GM19023 (cell line): ENCODE data around the gene RGS5.
"Not testable (repeated sequence)": the region's sequence is repeated elsewhere in the genome, so short reads cannot be mapped to it uniquely, and the experiment has no call there.

Source experiments
- ATAC-seq: cut with Tn5 transposase; IDR thresholded peaks from one replicate; pipeline ENCODE4 v1.9.1; 2021; ENCODE audit warnings: mild to moderate bottlenecking, moderate library complexity; ENCODE audit not compliant: unreplicated experiment

The RGS5 gene, protein sequence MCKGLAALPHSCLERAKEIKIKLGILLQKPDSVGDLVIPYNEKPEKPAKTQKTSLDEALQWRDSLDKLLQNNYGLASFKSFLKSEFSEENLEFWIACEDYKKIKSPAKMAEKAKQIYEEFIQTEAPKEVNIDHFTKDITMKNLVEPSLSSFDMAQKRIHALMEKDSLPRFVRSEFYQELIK

DNA sequence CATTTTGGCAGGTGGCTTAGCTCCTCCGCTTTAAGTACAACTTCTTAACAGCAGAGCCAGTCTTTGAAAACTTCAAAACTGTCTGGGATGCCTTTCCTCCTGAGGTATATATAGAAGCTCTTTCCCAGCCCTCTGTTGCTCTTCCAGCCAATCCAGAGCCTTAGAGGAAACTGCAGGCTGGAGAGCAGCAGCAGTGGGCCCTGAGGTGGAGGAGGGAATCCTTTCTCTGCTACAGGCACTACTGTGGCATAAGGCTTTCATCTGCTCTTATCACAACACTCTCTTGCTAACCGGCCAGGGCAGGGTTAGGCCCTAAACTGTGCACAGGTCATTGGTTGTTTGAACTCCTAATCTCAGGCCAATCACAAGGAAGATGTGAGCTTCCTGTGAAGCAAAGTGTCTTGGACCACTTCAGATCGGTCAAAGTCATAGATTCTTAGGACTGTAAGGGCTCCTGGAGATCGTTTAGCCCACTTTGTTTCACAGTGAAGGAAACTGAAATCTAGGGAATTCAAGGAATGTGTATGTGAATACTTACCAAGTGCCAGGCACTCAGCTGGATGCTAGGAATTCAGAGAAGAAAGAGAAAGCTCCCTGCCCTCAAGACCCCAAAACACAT lies at the start of gene RGS5:
RGS5 (minus strand) TSS at position 84 of the 619 bp plus-strand sequence; CDS start at position 3, 81 bp downstream.
- no peak for ATAC-seq

DNA sequence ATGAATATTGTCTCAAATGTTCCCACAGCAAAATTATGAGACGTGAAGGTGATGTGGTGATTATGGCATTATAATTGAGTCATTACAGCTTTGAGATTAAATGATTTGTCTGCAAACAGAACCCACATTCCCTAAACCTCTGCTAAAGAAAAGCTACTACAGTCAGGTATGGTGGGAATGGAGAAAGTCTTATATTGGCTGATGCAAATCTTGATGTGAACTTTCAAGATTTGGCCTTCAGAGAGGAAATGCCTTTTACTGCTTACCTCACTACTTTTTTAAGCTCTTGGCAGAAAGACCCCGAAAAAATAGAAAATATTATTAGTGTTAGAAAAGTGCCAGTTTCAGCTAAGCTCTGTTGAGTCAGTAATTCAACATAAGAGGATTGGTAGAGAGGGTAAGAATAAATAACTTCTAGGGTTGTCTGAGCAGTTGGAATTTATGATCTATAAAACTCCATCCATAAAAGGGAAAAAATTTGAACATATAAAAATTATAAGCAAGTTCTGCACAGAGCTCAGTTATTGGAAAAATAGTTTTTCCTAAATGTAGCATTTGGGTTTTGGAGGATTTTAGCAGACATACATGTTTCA lies 47.8 kb upstream of the RGS5 start:
- no peak for ATAC-seq

DNA sequence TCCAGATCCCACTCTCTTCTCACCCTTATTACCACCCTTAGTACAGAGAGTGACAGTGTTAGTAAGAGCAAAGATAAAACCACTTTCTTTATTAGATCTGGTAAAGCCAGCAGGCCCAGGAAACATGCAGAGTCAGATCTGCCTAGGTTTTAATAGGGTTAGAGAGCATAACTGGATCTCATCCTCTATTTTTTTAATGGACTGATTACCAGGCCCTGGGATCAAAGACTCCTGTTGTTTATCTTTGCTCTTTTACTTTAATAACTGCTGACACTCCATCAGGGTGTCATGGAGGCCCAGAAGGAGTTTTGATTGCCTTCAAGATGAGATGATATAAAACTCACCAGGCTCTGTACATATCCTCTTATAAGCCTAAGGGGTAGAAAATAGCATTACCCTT lies 45.3 kb upstream of the RGS5 start:
- ATAC-seq: no peak

DNA sequence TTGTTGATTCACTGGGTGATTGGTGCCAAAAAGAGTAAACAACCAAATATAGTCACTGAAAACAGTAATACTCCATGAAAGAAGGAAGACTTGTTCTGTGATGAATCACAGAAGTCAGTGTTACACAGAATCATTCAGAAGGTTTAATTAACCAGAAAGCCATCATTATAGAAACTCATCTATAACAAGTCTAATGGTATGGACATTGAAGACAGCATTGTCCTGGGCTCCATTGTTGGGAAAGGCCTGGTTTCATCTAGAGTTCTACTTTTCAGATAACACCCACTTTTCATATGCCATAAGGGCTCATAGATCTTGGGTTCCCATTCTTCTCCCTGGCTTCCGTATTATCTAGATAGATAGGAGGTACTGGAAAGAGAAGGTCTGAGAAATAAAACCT lies 41.9 kb upstream of the RGS5 start:
- not testable (repeated sequence) for ATAC-seq

DNA sequence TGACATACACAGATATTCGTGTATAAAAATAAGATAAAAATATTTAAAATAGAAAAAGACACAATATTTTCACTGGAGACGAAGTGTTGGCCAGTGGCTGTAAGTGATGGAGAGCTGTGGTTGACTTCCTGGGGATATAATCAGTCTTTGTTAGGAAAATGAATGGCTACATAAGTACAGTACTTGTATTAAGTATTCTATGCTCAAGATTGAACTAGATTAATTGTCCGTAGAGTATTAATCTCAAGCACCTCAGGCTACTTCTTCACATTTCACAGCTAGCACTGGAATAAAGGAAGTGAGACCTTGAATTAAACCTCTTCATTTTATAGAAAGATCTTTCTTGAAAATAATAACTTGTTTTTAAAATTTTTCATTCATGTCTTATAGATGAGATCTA lies 39.0 kb upstream of the RGS5 start:
- ATAC-seq: no peak

DNA sequence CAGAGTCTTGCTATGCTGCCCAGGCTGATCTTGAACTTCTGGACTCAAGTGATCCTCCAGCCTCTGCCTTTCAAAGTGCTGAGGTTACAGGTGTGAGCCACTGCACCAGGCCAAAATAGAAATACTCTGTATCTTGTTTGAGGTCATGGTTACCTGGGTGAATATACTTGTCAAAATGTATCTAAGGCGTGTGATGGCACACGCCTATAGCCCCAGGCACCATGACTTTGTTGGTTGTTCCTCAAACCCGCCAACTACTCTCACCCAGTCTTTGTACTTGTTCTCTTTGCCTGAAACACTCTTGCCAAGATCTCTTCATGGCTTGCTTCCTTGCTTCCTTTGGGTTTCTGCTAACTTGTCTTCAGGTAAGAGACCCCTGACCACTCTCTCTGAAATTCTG lies 38.0 kb upstream of the RGS5 start:
- ATAC-seq: no peak

DNA sequence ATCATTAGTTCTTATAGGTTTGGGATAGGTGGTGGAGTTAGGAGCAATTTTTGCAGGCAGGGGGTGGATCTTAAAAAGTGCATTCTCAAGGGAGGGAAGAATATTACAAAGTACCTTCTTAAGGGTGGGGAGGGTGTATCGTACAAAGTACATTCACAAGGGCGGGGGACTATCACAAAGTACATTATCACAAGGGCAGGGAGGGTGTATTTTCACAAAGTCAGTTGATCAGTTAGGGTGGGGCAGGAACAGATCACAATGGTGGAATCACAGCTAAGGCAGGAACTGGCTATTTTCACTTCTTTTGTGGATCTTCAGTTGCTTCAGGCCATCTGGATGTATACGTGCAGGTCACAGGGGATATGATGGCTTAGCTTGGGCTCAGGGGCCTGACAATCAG lies 30.9 kb upstream of the RGS5 start:
- ATAC-seq: not testable (repeated sequence)

DNA sequence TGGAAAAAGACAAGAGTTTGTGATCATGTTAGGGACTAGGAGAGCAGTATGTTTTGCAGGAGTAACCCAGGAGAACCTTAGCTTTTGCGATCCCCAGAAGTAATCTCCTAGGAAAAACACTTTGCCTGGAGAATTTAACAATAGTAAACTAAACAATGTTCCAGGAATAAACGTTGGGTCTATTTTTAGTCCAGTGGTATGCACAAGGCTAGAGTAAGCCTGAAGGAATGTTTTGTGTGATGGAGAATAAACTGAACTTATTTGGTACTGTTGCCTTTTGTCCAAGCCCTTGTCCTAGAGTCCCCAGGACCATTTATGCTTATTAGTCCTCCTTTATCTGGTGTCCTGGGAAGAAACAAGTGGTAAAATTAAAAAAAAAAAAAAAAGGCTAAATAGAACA lies 28.7 kb upstream of the RGS5 start:
- no peak for ATAC-seq

DNA sequence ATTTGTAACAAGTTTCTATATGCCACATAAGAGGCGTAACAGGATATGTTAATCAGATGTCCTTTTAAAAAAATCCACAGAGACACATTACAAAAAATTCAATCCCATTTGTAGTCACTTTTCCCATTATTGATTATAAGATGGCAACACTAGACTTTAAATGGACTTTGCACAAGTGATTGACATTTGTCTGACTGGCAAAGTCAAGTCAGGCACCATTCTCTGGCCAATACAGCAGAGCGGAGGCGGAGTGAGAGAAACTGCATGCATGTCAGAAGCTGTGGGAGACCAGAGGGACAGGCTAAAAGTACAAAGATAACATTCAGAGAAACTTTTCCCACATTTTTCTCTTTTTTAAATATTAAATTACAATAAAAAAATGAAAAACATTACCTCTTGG lies 28.1 kb upstream of the RGS5 start:
- ATAC-seq: no peak

DNA sequence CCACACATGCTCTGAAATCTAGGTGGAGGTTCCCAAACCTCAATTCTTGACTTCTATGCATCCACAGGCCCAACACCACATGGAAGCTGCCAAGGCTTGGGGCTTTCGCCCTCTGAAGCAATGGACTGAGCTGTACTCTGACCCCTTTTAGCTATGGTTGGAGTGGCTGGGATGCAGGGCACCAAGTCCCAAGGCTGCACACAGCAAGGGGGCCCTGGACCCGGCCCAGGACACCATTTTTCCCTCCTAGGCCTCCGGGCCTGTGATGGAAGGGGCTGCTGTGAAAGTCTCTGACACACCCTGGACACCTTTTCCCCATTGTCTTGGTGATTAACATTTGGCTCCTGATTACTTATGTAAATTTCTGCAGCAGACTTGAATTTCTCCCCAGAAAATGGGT lies 25.6 kb upstream of the RGS5 start:
- not testable (repeated sequence) for ATAC-seq

DNA sequence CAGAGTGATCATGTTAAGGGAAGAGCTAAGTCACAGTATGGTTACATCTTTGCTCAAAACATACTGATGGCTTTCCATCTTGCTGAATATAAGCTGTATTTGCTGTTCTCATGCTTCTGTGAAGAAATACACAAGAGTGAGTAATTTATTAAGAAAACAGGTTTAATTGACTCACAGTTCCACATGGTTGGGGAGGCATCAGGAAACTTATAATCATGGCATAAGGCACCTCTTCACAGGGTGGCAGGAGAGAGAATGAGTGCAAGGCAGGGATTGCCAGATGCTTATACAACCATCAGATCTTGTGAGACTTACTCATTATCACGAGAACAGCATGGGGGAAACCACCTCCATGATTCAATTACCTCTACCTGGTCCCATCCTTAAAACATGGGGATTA lies 24.4 kb upstream of the RGS5 start:
- ATAC-seq: no peak

DNA sequence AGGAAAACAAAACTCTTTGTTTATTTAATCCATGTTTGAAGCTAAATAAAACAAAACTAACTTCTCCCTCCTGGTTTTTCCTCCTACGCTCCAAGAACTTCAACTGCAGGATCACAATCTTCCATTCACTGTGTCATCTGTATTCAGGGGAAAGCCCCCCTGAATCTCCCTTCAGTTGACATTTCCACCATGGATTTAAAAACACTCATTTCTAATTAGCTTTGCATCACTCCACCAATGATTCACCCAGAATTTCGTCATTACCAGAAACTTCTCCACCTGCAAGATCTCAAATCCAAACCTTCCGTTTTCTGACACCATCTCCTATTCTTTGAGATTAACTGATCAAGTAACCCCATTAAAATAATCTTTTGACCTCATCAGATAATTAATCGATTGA lies 10.9 kb upstream of the RGS5 start:
- no peak for ATAC-seq

DNA sequence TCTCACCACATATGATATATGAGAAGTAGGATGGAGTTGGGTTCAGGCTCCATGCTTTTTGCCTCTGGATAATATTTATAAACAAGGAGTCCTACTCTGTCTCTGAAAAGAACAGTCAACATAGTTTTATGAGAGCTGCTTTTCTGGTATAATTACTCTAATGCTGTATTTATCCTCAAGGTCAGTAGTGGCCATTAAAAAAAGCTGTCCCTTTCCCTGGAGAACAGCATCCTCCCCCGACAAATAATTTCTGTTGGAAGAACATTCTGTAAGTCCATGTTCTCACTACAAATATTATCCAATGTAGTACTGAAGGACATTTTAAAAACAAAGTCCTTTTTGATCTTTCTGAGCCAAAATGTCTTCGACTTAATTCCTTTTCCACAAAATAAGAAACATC lies 9.0 kb upstream of the RGS5 start:
- no peak for ATAC-seq

DNA sequence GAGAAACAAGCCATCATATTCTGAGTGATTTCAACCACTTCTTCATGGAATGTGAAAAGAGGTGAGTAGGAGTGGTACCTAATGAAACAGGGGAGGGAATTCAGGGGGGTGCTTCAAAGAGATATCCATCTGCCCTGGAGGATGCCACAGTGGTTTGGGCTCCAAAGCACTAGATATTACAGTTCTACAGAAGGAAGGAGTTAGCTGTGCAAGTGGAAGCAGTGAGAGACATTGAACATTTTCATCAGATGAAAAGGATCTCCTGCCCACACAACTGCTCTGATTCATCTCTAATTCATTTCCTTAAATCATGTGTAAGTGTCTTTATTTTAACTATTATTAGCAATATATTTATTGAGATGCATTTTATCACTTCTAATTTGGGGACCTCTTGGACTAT lies 2.8 kb upstream of the RGS5 start:
- no peak for ATAC-seq

DNA sequence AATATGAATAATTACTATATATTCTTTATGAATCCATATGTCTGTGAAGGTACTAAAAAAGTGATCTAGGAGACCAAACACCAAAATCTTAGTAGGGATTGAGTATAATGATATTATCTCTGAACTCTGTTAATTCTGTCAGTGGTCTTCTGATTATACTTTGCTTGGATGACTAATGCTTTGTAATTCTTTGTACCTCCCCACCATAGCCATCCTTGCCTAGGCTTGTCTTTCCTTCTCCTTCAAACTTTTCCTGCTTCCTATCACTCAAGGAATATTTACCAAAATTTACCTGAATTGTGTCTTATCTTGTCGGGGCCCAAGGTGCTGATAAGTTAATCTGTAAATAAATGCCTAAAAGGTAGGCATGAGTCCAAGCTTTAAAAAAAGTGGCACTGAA lies 845 bp upstream of the RGS5 start:
- no peak for ATAC-seq

DNA sequence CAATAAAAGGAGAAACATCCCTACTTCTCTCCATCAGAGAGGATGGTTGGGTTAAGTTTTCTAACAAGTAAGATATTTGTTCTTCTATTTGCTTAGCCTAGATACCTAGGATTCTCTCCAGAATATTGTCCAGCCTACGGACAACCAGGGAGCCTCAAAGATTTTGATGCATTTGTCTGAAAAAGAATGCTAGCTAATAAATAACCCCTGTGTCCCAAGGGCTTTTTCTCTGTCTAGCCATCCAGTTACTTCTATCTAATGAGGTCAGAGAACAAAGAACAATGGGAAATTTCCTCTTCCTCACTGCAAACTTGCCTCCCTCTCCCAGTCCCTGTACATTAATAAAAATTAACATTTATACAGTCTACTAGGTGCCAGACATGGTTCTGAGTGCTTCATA lies 810 bp downstream of the RGS5 start:
- ATAC-seq: no peak

DNA sequence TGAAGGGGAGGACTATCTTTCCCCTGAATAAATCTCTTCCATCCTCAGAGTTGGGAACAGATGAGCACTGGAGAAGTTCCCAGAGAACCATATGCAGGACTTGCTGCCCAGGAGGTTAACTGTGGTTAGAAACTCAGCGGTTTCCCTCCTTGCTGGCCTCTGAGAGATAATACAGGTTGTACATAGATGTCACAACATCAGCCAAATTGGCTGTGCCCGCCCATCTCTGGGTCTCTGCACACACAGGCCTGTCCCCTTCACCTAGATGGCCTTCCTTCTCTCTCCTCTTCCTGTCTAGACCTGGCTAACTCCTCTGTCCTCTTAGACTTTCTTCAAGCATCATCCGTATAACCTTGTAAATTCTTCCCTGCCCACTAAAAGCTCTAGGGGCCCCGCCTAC lies 5.7 kb downstream of the RGS5 start:
- ATAC-seq: no peak

DNA sequence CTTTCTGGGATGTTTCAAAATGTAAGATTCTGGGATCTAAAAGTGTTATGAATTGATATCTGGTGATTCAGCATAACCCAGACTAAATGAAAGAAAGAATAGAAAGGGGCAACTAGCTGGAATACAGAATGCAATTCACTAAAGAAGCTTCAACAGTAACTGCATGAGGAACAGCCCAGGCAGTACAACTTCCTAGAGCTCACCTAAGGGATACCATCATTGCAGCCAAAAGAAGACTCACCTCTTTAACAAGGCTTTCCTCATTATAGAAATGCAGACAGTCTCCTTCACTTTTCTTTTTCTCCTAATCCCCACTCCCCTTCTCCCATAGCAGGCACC lies 6.3 kb downstream of the RGS5 start:
- ATAC-seq: no peak

DNA sequence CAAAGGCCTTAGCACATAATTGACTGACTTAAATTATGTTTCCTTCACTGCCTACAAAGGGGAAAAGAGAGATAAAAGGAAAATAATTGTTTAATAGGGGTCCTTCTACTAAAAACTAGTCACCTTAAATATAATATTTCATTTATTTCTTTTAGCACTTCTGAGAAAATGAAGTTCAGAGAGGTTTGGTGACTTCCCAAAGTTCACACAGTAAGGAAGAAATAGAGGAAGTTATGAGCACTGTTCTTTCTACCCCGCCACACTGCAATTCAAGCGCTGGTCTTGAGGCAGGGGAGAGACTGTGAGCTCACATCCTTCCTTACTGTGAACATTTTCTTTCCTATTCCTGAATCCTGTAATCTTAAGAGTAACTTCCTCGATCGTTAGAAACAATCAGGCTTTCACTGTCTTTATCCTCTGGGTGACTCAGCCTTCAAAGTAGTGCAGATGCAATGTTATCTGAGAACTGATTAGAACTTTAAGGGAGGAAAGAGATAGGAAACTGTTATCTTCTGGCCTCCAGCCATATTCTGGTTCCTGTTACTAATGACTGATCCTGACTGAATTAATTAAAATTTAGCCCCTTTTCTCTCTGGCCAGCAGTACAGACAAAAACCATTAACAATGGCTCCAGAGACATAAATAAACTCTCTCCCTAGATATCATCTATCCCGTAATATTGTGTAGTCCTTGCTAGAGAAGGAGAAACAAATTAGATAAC lies 6.8 kb downstream of the RGS5 start:
- no peak for ATAC-seq

DNA sequence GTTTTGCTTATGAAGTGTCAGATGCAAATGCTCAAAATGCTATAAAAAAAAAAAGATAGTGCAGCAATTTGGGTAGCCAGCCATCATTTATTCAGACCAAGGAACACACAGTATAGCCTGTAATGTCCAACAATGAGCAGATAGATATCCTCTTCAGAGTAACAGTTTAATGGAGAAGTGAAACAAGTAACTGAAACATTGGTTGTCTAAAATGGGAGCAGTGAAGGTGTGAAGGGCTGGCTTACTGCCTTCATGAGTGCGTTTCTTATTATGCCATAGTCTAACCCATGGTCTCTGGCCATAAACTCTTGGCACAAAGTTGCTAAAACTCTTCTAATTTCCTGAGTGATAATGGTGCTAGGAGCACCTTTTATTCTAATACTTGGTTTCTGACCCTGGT lies 11.4 kb downstream of the RGS5 start:
- ATAC-seq: no peak

DNA sequence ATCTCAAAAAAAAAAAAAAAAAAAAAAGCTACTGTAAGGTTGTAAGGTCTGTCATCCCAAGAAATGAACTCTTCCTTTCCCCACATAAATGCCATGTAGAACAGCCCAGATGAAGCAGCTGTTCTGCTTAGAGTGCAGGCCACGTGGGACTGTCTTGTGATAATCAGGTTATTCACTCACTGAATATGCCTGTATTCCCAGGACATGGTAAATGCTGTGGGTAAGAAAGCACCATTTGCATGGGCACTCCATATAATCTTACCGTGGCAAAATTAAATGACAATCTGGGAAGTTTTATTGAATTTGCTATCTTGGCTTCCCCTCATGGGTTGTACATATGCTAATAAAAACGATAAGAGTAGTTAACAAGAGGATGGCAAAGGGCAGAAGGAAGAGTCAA lies 13.8 kb downstream of the RGS5 start:
- no peak for ATAC-seq

DNA sequence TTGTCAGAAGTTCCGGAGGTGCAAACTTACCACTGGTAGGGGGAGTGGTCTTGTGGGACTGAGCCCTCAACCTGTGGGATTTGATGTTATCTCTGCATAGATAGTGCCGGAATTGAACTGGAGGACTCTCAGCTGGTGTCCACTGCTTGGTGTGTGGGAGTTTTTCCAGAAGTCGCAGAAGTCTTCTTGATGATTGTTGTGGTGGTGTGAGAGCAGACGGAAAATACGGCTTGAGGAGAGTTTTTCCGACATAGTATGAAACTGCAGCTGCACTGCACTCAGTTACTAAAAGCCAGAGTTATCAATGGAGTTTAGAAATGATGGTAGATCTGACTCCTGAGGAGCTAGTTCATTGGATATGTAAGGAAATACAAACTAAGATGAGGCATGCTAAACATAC lies 14.9 kb downstream of the RGS5 start:
- no peak for ATAC-seq
